Hepatocyte (in vitro differentiated cells): ENCODE results near the gene CTTN. TPM values are rescaled to one million over a fixed set of nuclear protein-coding genes. Genes with fewer than 3 reads are reported as not detected.

ENCODE experiments used
- DNase-seq: peaks from one replicate; pipeline ENCODE4 v3.0.0-alpha.2; 2016; ENCODE audit warnings: low spot score
- H2AFZ ChIP-seq: fragments of 200-600 bp; sonication (generic); 2 replicates; pipeline ENCODE4 v1.6.0; 2016; ENCODE audit warnings: antibody characterized with exemption, mild to moderate bottlenecking
- H3K27ac ChIP-seq: fragments of 200-600 bp; sonication (generic); 2 replicates; pipeline ENCODE4 v1.5.1; 2016; ENCODE audit warnings: mild to moderate bottlenecking
- H3K27me3 ChIP-seq: fragments of 200-600 bp; sonication (generic); 2 replicates; pipeline ENCODE4 v1.6.1; 2016
- H3K36me3 ChIP-seq: fragments of 200-600 bp; sonication (generic); replicated peaks from 2 replicates; pipeline ENCODE4 v1.5.1; 2016; ENCODE audit warnings: low read depth; ENCODE audit not compliant: insufficient read depth
- H3K4me1 ChIP-seq: fragments of 200-600 bp; sonication (generic); 2 replicates; pipeline ENCODE4 v1.5.1; 2016; ENCODE audit warnings: mild to moderate bottlenecking, moderate library complexity; ENCODE audit not compliant: insufficient read depth
- H3K4me2 ChIP-seq: fragments of 200-600 bp; sonication (generic); 2 replicates; pipeline ENCODE4 v1.6.0; 2016
- H3K4me3 ChIP-seq: fragments of 200-600 bp; sonication (generic); 2 replicates; pipeline ENCODE4 v1.5.1; 2016; ENCODE audit warnings: mild to moderate bottlenecking
- H3K79me2 ChIP-seq: fragments of 200-600 bp; sonication (generic); 2 replicates; pipeline ENCODE4 v1.6.0; 2017; ENCODE audit warnings: mild to moderate bottlenecking
- H3K9me2 ChIP-seq: fragments of 200-600 bp; sonication (generic); replicated peaks from 2 replicates; pipeline ENCODE4 v1.6.0; 2017; ENCODE audit warnings: mild to moderate bottlenecking; ENCODE audit not compliant: insufficient read depth
- H3K9me3 ChIP-seq: fragments of 200-600 bp; sonication (generic); 2 replicates; pipeline ENCODE4 v1.5.1; 2016; ENCODE audit warnings: low read depth, mild to moderate bottlenecking
- H4K20me1 ChIP-seq: fragments of 200-600 bp; sonication (generic); 2 replicates; pipeline ENCODE4 v1.6.0; 2016; ENCODE audit warnings: mild to moderate bottlenecking; ENCODE audit not compliant: insufficient read depth, poor library complexity, severe bottlenecking
- CTCF ChIP-seq: fragments of 200-600 bp; sonication (generic); IDR thresholded peaks from 2 replicates; pipeline ENCODE4 v1.5.1; 2016; ENCODE audit warnings: antibody characterized with exemption, mild to moderate bottlenecking; ENCODE audit not compliant: poor library complexity
- EZH2 ChIP-seq: fragments of 200-600 bp; sonication (generic); IDR thresholded peaks from 2 replicates; pipeline ENCODE4 v1.6.1; 2016; ENCODE audit warnings: antibody characterized with exemption, mild to moderate bottlenecking, borderline replicate concordance
- EZH2phosphoT487 ChIP-seq: fragments of 200-600 bp; sonication (generic); IDR thresholded peaks from one replicate; pipeline ENCODE4 v1.6.1; 2018; ENCODE audit warnings: antibody characterized with exemption, mild to moderate bottlenecking, low read depth, moderate library complexity; ENCODE audit not compliant: unreplicated experiment, severe bottlenecking
- WGBS: methylation state at CpG from one replicate; pipeline ENCODE4 v1.1.6; 2016; ENCODE audit warnings: low lambda C conversion rate; ENCODE audit errors: missing lambda C conversion rate; 5-methylcytosine and 5-hydroxymethylcytosine counted together
- polyA plus RNA-seq: library from polyadenylated mRNA; unstranded; fragments of >200 nt; fragmentation: Nextera tagmentation; extraction: Ambion mirVana; gene quantifications from 2 replicates; pipeline ENCODE4 v1.2.1, GENCODE V29; 2016
- total RNA-seq: library from RNA; depleted of rRNA; stranded (reverse); fragments of >200 nt; gene quantifications from 2 replicates; pipeline ENCODE4 v1.2.3, GENCODE V29; 2014

Gene CTTN
- total and polyA plus RNA-seq, 2 experiments from 2014 or later: 154 to 207 TPM

DNA sequence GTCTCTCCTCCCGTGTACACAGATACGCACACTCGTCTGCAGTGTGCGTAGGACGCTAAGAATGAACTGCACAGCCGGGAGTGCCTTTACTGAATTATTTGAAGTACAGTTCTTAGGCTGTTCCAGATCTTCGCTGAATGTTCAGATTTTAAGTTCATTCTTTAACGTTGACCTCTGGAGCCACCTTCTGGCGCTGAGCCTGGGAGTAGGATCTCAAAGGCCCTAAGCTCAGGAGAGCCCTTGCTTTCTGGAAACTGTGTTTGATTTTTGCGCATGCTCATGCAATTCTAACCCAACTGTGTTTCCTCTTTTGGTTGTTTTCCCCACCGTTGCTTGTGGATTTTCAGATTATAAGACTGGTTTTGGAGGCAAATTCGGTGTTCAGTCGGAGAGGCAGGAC is 22.8 kb downstream of the CTTN start:
- H3K4me1 ChIP-seq: no peaks in the 10 kb centered on the region

DNA sequence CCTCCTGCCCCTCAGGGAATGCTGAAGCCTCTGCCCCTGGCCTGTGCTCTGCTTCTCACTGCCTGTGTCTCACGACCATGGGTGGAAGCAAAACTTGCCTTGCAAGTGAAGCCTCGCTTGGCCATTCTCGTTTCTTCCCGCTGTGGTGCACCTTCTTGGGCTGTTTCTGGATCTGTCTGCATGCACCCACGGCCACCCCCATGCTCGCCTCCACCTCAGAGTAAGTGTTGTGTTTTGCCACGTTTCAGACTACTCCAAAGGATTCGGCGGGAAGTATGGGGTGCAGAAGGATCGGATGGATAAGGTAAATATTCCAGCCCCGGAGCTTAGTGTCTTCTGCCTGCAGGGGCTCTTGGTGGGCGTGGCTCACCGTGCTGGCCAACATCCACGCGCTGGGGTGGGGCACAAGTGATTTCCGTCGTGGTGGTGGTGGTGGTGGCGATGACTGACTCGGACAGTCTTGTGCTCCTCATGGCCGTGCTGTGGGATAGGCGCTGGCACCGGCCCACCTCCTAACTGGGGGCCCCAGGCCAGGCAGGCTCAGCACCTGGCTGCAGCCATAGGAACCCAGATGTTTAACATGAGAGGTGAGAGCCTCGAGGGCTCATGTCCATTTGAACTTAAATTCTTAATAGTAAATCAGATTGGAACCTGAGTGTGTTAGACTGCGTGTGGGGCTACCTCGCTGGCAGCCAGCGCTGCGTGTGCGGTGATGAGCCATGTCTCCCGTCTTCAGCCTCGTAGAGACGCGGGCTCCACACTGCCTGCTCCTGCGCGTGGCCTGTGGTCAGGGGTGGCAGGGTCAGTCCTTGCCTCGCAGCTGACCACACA is 24.6 kb downstream of the CTTN start:
- Histone ChIP-seq H3K36me3 (no peaks in the 10 kb centered on the region), H3K79me2 (peaks cover 2% of the 10 kb centered on the region), H3K4me2 (no peak overlapping the region), H3K4me3 (no peak overlapping the region), H3K27ac (no peak overlapping the region), H3K27me3 (no peaks in the 10 kb centered on the region), H2AFZ (no peak overlapping the region), H3K9me3 (no peaks in the 10 kb centered on the region), H3K9me2 (no peaks in the 10 kb centered on the region), H3K4me1 (no peaks in the 10 kb centered on the region), H4K20me1 (no peaks in the 10 kb centered on the region)
- no peak for TF ChIP-seq EZH2phosphoT487
- no peak for TF ChIP-seq EZH2
- WGBS: 95% methylated on average over 35 of the region's 35 CpGs
- DNase-seq: no peak

More for the DNA sequence above, 22.8 kb downstream of the CTTN start:
- H3K27me3 ChIP-seq: no peaks in the 10 kb centered on the region
- H4K20me1 ChIP-seq: no peaks in the 10 kb centered on the region
- H2AFZ ChIP-seq: no peak overlapping the region
- peaks cover 2% of the 10 kb centered on the region for H3K79me2 ChIP-seq
- H3K4me2 ChIP-seq: no peak overlapping the region
- no peaks in the 10 kb centered on the region for H3K9me2 ChIP-seq
- H3K27ac ChIP-seq: no peak overlapping the region
- H3K9me3 ChIP-seq: no peaks in the 10 kb centered on the region
- no peak overlapping the region for H3K4me3 ChIP-seq
- no peaks in the 10 kb centered on the region for H3K36me3 ChIP-seq
- WGBS: 95% methylated on average over 13 of the region's 13 CpGs
- TF ChIP-seq EZH2 (no peak), CTCF (no peak), EZH2phosphoT487 (no peak)
- DNase-seq: no peak

GRCh38 chr11:70423523-70424505 is 25.5 kb downstream of the CTTN start:
- no peaks in the 10 kb centered on the region for H3K9me3 ChIP-seq
- DNase-seq: no peak
- H3K4me3 ChIP-seq: no peak overlapping the region
- H3K4me2 ChIP-seq: no peak overlapping the region
- H4K20me1 ChIP-seq: no peaks in the 10 kb centered on the region
- 97% methylated on average over 25 of the region's 34 CpGs for WGBS
- peaks cover 2% of the 10 kb centered on the region for H3K79me2 ChIP-seq
- no peaks in the 10 kb centered on the region for H3K27me3 ChIP-seq
- H3K36me3 ChIP-seq: no peaks in the 10 kb centered on the region
- no peaks in the 10 kb centered on the region for H3K4me1 ChIP-seq
- H2AFZ ChIP-seq: no peak overlapping the region
- H3K27ac ChIP-seq: no peak overlapping the region
- no peaks in the 10 kb centered on the region for H3K9me2 ChIP-seq
- TF ChIP-seq CTCF (no peak), EZH2phosphoT487 (no peak), EZH2 (no peak)
